GM21526 (cell line): ENCODE results near the gene TMEM114.

Experiments used
- ATAC-seq: cut with Tn5 transposase; IDR thresholded peaks from one replicate; pipeline ENCODE4 v1.9.1; 2021; ENCODE audit warnings: moderate library complexity; ENCODE audit not compliant: unreplicated experiment, low FRiP score

TMEM114 gene

DNA sequence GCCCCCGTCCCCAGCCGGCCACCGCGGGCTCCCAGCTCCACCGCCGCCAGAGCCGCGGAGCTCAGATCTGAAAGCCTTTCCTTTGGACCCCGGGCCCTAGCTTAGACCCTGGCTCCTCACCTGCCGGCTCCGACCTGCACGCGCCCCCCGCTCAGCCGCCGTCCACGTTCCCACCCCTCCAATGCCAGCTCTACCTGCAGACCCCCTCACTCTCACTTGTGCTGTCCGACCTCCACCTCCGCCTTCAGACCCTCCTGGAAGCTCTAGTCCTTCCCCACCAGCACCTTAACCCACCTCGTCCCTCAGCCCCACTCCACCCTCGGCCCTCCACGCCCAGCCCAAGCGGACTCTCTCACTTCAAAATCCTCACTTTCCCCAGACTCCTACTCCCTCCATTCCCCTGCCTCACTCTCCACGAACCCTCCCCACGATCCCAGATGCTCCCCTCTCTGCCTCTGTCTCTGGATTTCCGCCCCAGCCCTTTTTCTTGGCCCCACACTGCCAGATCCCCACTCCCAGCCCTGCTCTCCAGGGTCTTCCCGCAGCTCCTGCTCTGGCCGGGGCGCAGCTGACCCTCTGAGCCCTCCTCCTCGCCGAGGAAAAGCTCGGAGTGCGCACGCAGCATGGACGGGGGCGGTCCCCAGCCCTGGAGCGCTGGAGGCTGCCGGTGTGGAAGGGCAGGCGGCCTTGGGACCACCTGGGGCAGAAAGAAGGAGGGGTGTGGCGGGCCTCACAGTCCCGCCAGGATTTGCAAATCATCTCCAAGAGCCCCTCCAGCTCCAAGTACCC is at the start of gene TMEM114:
TSS of gene TMEM114 (minus strand) at position 612 of the 789 bp plus-strand sequence. CDS start 673 bp downstream, outside the sequence.
- ATAC-seq: no peak

DNA sequence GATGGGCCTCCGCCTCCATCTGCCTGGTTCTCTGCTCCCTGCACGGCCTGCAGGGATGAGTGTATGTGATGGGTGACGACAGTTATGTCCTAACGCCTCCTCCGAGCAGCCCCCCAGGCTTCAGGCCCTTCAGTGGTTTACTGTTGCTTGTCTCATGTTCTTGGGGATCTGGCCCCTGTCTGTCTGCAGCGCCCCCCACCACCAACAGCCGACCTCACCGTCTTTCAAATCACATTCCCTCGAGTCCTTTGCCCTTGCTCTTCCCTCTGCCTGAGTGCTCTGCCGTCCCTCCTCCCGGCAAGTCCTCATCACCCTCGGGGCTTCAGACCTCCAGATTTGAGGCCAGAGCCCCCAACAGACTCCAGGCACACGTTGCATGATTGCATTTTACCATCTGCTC is 49.4 kb upstream of the TMEM114 start:
- no peak for ATAC-seq

GRCh38 chr16:8634991-8635736 is 44.9 kb upstream of the TMEM114 start:
- ATAC-seq: no peak

DNA sequence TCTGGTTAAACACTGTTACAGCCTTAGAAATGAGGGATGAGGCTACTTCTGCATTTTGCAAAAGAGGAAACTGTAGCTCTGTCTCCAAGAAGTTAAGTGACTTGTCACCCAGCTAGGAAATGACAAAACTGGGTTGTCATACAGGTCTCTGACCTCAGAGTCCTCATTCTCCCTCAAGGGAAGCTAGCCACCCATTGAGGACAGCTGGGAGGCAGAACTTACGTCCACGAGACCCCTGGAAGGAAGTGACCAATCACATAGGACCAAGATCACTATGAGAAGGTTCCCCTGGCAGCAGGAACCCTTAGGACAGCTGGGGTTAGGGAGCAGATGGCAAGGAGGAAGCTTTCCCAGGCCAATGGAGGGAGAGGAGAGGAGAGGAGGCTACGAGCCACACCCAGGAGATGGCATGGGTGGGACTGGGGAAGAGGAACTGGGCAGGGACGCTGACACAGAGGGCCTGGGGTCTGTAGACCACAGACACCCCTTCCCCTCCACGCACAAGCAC is 42.4 kb upstream of the TMEM114 start:
- no peak for ATAC-seq

DNA sequence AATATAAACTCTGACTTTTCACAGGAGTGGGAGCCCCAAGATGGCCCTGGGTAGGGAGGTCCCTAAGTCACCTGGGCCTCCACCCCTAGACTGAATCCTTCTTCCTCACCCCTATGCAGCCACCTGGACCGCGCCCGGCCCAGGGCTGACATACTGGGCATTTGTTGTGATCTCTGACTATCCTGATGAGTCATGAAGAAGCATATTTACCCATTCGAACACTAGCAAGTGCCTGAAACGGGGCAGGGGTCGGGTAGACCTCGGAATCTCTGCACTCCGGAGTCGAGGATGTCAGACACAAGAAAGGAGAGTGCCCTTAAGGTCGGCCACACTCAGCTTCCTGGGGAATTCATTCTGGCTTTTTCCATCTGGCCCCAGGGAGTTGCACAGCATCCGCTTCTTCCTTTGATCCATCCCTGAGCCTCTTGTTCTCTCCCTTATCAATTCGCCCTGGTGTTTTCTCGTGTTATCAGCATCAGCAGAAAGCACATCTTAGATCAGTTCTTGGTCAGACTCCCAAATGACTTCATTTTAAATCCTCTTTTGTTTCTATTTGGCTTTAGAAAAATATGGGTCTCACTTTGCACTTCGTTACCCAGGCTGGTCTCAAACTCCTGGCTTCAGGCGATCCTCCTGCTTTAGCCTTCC is 41.6 kb upstream of the TMEM114 start:
- ATAC-seq: no peak

- no peak for ATAC-seq
Measured at GRCh38 chr16:8631373-8631772, 41.1 kb upstream of the TMEM114 start.

DNA sequence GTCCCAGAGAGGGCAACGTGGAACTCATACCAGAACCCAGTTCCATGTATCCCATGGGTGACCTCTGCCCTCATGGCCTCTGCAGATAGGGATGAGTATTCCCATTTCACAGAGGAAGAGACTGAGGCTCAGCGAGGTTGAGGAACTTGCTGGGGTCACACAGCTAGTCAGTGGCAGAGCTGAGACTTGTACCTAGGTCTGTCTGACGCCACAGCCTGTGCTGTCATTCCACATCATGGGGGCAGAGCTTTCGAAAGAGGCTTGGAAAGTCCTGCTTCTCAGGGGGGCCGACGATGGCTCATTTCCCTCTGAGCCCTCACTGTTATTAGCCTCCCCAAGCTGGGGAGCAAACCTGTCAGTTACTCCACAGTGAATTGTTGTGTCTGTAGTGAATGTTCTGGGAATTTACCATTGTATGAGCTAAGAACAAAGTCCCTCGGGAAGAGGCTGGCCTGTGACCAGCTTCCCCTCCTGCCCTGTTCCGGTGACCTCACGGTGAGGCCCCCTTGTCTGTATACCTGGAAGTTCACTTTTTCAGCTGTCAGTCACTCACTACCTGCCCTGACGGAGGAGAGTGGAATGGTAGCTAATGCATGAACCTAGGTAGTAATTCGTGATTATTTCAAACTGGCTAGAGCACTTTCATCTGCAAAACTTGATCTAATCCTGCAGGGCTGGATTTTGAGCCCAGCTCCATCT is 40.1 kb upstream of the TMEM114 start:
- ATAC-seq: no peak

DNA sequence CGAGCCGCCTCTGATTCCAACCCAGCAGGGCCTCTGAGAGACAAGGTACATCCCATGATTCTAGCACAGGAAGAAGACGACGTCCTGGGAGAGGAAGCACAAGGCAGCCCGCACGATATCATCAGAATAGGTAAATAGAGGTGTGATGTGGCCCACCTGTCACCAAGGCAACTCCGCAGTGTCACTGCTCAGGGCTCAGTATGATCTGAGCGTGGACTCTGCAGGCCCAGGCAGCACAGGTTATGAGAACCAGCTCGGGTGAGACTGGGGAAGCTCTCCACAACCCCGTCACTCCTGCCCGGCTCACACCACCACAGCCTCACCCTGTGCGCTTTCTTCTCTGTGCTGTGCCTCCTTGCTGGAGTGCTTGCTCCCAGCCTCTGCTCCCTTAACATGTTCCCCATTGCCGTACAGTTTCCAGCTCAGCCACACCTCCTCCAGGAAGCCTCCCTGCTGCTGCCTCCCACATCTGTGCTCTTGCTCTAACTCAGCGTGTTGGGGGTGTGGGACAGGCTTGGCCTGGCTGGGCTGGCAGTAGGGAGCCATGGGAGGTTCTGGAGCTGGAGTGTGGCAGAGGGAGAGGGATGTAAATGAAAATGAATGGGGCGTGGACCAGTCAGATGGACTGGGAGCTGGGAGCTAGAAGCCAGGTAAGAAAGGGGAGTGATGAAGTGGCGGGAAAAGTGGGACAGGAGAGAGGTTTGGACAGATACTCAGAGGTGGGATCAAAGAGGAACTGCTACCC is 38.8 kb upstream of the TMEM114 start:
- ATAC-seq: no peak

GRCh38 chr16:8627456-8627855 is 37.1 kb upstream of the TMEM114 start:
- ATAC-seq: no peak

DNA sequence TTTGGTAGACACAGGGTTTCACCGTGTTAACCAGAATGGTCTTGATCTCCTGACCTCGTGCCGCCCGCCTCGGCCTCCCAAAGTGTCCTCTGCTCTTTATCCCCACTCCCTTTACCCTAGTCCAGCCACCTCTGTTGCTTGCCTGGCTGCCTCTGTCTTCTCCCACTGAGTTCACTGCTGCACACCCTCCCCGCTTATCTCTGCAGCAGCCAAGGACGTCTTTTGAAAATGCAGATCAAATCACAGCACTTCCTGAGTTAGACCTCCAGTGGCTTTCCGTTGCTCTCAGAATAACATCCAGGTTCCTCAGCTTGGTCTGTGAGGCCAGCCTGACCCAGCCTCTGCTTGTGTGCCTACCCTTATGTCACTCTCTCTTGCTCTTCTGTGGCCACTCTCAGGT is 36.6 kb upstream of the TMEM114 start:
- ATAC-seq: no peak

GRCh38 chr16:8625491-8626087 is 35.3 kb upstream of the TMEM114 start:
- no peak for ATAC-seq

DNA sequence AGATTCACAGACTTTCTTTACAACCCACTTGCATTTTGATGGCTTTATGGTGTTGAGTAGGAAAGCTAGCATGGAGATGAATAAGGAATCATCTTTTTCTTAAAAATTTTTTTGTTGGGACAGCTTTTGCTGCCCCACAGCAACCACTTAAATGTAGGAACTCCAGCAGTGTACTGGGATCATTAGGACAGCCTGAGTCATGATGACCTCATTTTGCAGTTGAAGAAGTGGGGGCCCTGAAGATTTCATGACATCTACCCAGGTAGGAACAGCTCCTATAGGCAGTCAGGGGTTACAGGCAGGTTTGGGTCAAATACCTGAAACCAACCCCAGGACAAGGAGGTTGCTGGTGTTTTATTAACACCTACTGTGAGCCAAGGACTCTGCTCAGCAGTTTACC is 33.3 kb upstream of the TMEM114 start:
- no peak for ATAC-seq

DNA sequence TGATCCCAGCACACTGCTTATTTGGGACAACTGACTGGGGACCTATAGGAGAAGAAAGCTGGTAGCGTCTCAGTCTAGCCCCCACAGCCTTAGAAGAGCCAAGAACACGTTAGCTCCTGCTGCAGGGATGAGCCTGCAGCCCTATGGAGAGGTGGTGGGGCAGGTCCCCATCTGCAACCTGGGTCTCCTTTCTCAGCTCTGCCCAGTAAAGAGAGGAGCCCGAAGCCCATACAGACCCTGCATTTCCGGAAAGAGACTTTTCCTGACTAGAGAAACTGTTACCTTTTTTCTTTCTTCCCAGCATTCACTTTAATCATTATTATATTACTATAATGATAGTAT is 32.0 kb upstream of the TMEM114 start:
- ATAC-seq: peak; percentile 27

DNA sequence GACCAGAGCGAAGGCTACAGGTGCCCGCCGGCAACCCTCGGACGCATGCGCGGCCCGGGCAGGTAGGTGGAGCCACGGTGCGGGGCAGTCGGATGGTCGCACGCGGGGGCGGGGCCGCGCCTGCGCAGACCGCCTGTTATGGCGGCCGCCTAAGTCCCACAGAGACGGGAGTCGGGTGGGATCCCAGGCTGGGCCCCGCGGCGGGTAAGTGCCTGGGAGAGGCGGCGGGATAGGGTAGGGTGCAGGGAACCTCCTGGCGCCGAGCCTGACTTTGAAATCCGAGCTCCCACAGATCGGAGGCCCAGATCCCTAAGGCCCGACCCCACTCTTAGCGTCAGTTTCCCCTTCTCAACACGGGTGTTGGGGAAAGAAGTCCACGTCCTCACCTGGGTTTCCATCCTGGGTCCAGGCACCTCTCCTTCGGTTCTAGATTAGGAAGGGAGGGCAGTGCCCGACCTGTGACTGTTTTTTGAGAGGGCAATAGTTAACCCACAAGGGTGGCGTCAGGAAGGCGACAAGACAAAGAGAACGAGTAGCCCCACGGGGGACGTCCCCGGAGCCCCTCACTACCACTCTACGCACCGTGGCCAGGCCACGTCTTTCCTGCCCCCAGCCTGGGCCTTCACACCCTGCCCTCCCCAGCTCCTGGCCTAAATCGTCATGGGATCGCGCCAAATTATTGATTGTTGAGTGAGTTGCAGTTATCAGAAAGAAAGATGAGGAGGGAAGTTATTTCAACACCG is 31.4 kb upstream of the TMEM114 start, which contains the start of gene METTL22:
TSS of gene METTL22 (plus strand) at position 127 of the 743 bp plus-strand sequence. CDS start 3,968 bp downstream, outside the sequence.
- ATAC-seq: peak; percentile 80

DNA sequence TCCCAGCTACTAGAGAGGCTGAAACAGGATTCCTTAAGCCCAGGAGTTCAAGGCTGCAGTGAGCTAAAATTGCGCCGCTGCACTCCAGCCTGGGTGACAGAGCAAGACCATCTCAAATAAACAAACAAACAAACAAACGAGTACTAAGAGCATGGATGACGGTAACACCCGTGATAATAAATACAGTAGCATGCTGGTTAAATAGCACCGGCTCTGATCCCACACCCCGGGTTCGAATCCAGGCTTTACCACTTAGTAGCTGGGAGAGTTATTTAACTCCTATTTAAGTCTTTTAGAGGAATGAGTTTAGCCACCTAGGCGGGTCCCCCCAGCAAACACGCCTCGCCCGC is 30.9 kb upstream of the TMEM114 start:
- no peak for ATAC-seq

DNA sequence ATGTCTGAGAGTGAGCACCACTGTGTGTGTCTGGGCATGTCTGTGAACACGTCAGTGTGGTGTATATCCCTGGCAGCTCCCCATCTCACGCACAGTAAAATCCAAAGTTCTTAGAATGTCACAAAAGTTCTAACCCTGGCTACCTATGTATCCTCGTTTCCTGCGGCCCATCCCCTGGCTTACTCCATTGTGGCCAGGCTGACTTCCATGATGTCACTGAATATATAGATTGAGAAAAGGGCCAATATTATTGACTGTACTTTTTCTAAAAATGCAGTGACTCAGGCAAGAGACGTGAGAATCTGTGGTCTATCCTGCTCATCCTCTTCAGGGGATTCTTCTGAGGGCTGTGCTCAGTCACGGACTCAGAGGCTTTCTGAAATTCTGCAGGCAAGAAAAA is 30.2 kb upstream of the TMEM114 start:
- ATAC-seq: no peak

DNA sequence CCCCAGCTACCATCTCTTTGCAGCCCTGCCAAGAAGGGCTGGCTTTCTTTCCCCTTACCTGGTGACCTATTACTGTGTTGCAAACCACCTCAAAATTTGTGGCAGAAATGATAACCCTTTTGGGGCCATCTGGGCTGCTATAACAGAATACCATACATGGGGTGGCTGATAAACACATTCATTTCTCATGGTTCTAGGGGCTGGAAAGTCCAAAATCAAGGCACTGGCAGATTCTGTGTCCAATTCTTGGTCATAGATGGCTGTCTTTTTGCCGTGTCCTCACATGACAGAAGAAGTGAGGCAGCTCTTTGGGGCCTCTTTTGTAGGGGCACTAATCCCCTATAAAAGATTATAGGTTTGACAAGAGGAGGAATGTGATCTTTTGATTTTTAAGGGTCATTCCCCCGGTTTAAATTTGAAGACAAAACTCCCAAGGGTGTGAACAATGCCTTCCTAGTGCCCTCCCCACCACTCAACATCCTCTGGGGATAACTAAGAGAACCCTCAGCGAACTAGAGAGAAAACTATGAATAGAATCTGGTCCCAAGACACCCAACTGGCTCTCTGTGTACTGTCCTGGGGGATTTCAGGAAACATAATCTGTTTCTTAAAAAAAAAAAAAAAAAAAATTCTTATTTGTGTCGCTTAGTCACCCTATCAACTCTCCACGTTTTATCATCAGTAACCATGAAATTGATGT is 29.5 kb upstream of the TMEM114 start:
- ATAC-seq: no peak

GRCh38 chr16:8614435-8615029 is 24.2 kb upstream of the TMEM114 start:
- no peak for ATAC-seq
